Fibroblast of lung (primary cell): Measurements from ENCODE around the gene ACY1.

Experiments used
- EZH2 ChIP-seq: IDR thresholded peaks from 2 replicates; pipeline ENCODE4 v1.5.1; 2012; ENCODE audit warnings: low read length, control low read depth, mild to moderate bottlenecking; ENCODE audit errors: missing control alignments
- TF ChIP-seq, protein P1 (sequence below), 2 donors: IDR thresholded peaks in 1 of 2; conservative IDR thresholded peaks in 1 of 2; 1 replicate in 1 of 2; 2 replicates in 1 of 2; pipeline ENCODE4 v1.5.1; 2011 to 2012; ENCODE audit warnings: low read length in 2 of 2, control low read depth in 1 of 2, inconsistent platforms in 1 of 2, low read depth in 1 of 2, mild to moderate bottlenecking in 1 of 2

DNA sequence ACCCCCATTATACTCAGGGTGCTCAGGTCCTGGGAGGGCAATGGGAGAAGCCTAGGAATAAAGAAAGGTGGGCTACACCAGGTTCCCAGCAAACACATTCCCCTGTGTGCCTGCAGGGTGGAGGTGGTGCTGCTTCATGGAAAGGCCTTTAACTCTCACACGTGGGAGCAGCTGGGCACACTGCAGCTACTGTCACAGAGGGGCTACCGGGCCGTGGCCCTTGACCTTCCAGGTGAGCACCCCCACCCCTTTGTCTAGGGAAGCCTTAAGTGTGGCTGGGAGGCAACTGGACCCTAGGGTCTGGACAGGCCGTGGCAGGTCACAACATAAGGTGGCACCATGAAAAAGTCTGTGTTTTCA lies 5.2 kb upstream of the ACY1 start:
- TF ChIP-seq, protein P1, sequence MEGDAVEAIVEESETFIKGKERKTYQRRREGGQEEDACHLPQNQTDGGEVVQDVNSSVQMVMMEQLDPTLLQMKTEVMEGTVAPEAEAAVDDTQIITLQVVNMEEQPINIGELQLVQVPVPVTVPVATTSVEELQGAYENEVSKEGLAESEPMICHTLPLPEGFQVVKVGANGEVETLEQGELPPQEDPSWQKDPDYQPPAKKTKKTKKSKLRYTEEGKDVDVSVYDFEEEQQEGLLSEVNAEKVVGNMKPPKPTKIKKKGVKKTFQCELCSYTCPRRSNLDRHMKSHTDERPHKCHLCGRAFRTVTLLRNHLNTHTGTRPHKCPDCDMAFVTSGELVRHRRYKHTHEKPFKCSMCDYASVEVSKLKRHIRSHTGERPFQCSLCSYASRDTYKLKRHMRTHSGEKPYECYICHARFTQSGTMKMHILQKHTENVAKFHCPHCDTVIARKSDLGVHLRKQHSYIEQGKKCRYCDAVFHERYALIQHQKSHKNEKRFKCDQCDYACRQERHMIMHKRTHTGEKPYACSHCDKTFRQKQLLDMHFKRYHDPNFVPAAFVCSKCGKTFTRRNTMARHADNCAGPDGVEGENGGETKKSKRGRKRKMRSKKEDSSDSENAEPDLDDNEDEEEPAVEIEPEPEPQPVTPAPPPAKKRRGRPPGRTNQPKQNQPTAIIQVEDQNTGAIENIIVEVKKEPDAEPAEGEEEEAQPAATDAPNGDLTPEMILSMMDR (conservative IDR thresholded peaks at IDR 0.05 in 1 of 2, IDR thresholded peaks at IDR 0.05 in 1 of 2; ENCODE audit: low read depth in 1 of 2, low read length in 2 of 2) = no peak
- TF ChIP-seq EZH2 = no peak
